K562 (cell line): ENCODE data around the gene KAZN. TPM values are rescaled to one million over a fixed set of nuclear protein-coding genes. Genes with fewer than 3 reads are reported as not detected.

Experiments
- ATAC-seq: fragments of 200-7000 bp; cut with Tn5 transposase; 3 replicates; pipeline ENCODE4 v1.9.1; 2020; ENCODE audit warnings: moderate library complexity
- BruUV-seq: library from RNA; stranded (reverse); fragments of 400-500 nt; replicated peaks from 2 replicates; lab custom pipeline; 2021; lab: Mats Ljungman, UMichigan
- CTCF ChIA-PET: fragments of 300-600 bp; formaldehyde crosslinking; extraction: SDS; loops from one replicate; lab custom pipeline; 2021; ENCODE audit warnings: low intra/inter-chr PET ratio; lab: Yijun Ruan, JAX
- POLR2A ChIA-PET: fragments of 300-600, 350-650 bp; sonication (Branson Sonifier 250); formaldehyde crosslinking; extraction: SDS; loops from one replicate; lab custom pipeline; 2021; ENCODE audit warnings: antibody characterized with exemption, inconsistent platforms; lab: Yijun Ruan, JAX
- DNase-seq, 4 experiments: peaks; one replicate each; pipeline versions ENCODE4 v3.0.0 to v3.0.0-alpha.2; 2011 to 2018; ENCODE audit warnings: low spot score in 3 of 4, mixed read lengths in 3 of 4; ENCODE audit errors: extremely low read depth in 1 of 4
- FAIRE-seq: peaks from 2 replicates; lab custom pipeline; 2011; peaks lifted over from hg19 to GRCh38; lab: Jason Lieb, UNC
- H2AFZ ChIP-seq: 2 replicates; pipeline ENCODE4 v1.6.0; 2011; ENCODE audit warnings: low read depth, low read length, control low read depth, inconsistent platforms
- H3K27ac ChIP-seq: fragments of 200-600 bp; 3 replicates; pipeline ENCODE4 v1.8.0; 2011; ENCODE audit warnings: low read depth, mild to moderate bottlenecking, control low read depth, inconsistent platforms, low read length, moderate library complexity, mixed read lengths; ENCODE audit errors: extremely low read depth
- H3K27me3 ChIP-seq, 2 experiments: fragments of 300-600 bp in 1 of 2; 2 replicates in 1 of 2; 3 replicates in 1 of 2; pipeline versions ENCODE4 v1.6.0 to v1.8.0; 2011; ENCODE audit warnings: inconsistent platforms in 2 of 2, low read length in 2 of 2, mild to moderate bottlenecking in 1 of 2, mixed read lengths in 1 of 2, moderate library complexity in 1 of 2; ENCODE audit not compliant: control insufficient read depth in 2 of 2, insufficient read depth in 2 of 2
- H3K36me3 ChIP-seq: fragments of 300-600 bp; 3 replicates; pipeline ENCODE4 v1.8.0; 2011; ENCODE audit warnings: mild to moderate bottlenecking, low read length, inconsistent platforms; ENCODE audit not compliant: control insufficient read depth, insufficient read depth
- H3K4me1 ChIP-seq, 2 experiments: fragments of 200-600 bp in 1 of 2; replicated peaks in 1 of 2; 2 replicates in 1 of 2; 3 replicates in 1 of 2; pipeline versions ENCODE4 v1.5.1 to v1.8.0; 2011; ENCODE audit warnings: inconsistent platforms in 2 of 2, low read length in 2 of 2, mild to moderate bottlenecking in 1 of 2, mixed read lengths in 1 of 2, moderate library complexity in 1 of 2; ENCODE audit not compliant: control insufficient read depth in 2 of 2, insufficient read depth in 2 of 2
- H3K4me2 ChIP-seq: 2 replicates; pipeline ENCODE4 v1.6.1; 2011; ENCODE audit warnings: low read length, control low read depth, inconsistent platforms, mixed read lengths; ENCODE audit not compliant: insufficient read depth
- H3K4me3 ChIP-seq: fragments of 200-600 bp; sonication (generic), shearing (Covaris generic); 2 replicates; pipeline ENCODE4 v1.5.1; 2016; ENCODE audit warnings: control low read depth, inconsistent platforms
- H3K79me2 ChIP-seq: fragments of 200-600 bp; 3 replicates; pipeline ENCODE4 v1.8.0; 2011; ENCODE audit warnings: low read length, inconsistent platforms; ENCODE audit not compliant: control insufficient read depth, insufficient read depth
- H3K9ac ChIP-seq, 2 experiments: 2 replicates each; pipeline versions ENCODE4 v1.6.0 to v1.6.1; 2011; ENCODE audit warnings: low read depth in 2 of 2, low read length in 2 of 2, control low read depth in 1 of 2, inconsistent platforms in 1 of 2, mild to moderate bottlenecking in 1 of 2, mixed read lengths in 1 of 2; ENCODE audit not compliant: insufficient read depth in 1 of 2
- H3K9me1 ChIP-seq: one replicate; pipeline ENCODE4 v1.6.0; 2011; ENCODE audit warnings: inconsistent platforms, mild to moderate bottlenecking, low read length, moderate library complexity; ENCODE audit not compliant: control insufficient read depth, insufficient read depth
- H3K9me3 ChIP-seq: replicated peaks from 2 replicates; pipeline ENCODE4 v1.5.1; 2011; ENCODE audit warnings: low read depth, low read length, inconsistent platforms; ENCODE audit not compliant: control insufficient read depth, insufficient read depth
- H4K20me1 ChIP-seq: replicated peaks from 2 replicates; pipeline ENCODE4 v1.6.1; 2011; ENCODE audit warnings: low read length, inconsistent platforms, mixed read lengths; ENCODE audit not compliant: control insufficient read depth, insufficient read depth
- ASH1L ChIP-seq: fragments of 450-650 bp; IDR thresholded peaks from 2 replicates; pipeline ENCODE4 v1.6.1; 2018; ENCODE audit warnings: borderline replicate concordance, mild to moderate bottlenecking, low read depth; ENCODE audit not compliant: partially characterized antibody
- MITF ChIP-seq: IDR thresholded peaks from 2 replicates; pipeline ENCODE4 v1.6.1; 2014; ENCODE audit warnings: antibody characterized with exemption
- SIRT6 ChIP-seq: IDR thresholded peaks from one replicate; pipeline ENCODE4 v1.6.1; 2012; ENCODE audit warnings: low read depth, mild to moderate bottlenecking, control low read depth, inconsistent platforms, low read length, moderate library complexity
- U2AF1 ChIP-seq: fragments of 200-400 bp; formaldehyde crosslinking; optimal IDR thresholded peaks from 2 replicates; pipeline ENCODE3; 2017; ENCODE audit warnings: mild to moderate bottlenecking, low read depth, low read length, moderate library complexity
- ZNF41 ChIP-seq: fragments of 250-450 bp; sonication (Bioruptor Pico); conservative IDR thresholded peaks from 2 replicates; pipeline ENCODE4 v1.4.0; 2020; ENCODE audit warnings: mild to moderate bottlenecking
- ZNF445 ChIP-seq: fragments of 250-450 bp; sonication (Bioruptor Pico); IDR thresholded peaks from 2 replicates; pipeline ENCODE4 v1.4.0; 2020; ENCODE audit warnings: low read depth, mild to moderate bottlenecking, moderate library complexity
- WGBS: fragments of 100-300 bp; shearing (Covaris generic); methylation state at CpG from one replicate; pipeline ENCODE4 v1.1.6; 2016; ENCODE audit warnings: low coverage, mixed read lengths; ENCODE audit not compliant: insufficient coverage; ENCODE audit errors: missing lambda C conversion rate; 5-methylcytosine and 5-hydroxymethylcytosine counted together
- in situ Hi-C: fragments of 300-500 bp; cut with MboI; formaldehyde crosslinking; loops from 4 replicates; pipeline ENCODE4 v1.15.0; 2018; ENCODE audit warnings: inconsistent platforms, mixed read lengths
- intact Hi-C: fragments of 100-400 bp; cut with micrococcal nuclease; formaldehyde crosslinking; loops from 2 replicates; pipeline ENCODE4 v1.14.2; 2022
- polyA plus RNA-seq, 8 experiments: library from polyadenylated mRNA; depleted of rRNA in 4 of 8; stranded (reverse) in 5 of 8; unstranded in 3 of 8; fragments of >200 nt; fragmentation: Nextera tagmentation in 2 of 8; fragmentation: Illumina TruSeq in 1 of 8; extraction: Ambion mirVana in 2 of 8; extraction: Trizol in 1 of 8; gene quantifications; 2 replicates each; pipeline versions ENCODE4 v1.2.1 to v1.2.3, GENCODE V29; 2011 to 2014; ENCODE audit warnings: inconsistent platforms in 1 of 8, missing spikeins in 1 of 8
- total RNA-seq, 7 experiments: library from RNA; depleted of rRNA in 6 of 7; stranded (reverse); fragments of >200 nt in 6 of 7; fragmentation: Illumina TruSeq in 2 of 7; extraction: Trizol in 2 of 7; gene quantifications; 2 replicates each; pipeline versions ENCODE4 v1.2.1 to v1.2.3, GENCODE V29; 2011 to 2021; ENCODE audit warnings: low replicate concordance in 1 of 7
- TF ChIP-seq, protein P1 (sequence below), 2 experiments: fragments of 200-800 bp in 1 of 2; sonication (Bioruptor generic) in 1 of 2; sonication (generic) in 1 of 2; formaldehyde crosslinking in 1 of 2; IDR thresholded peaks in 1 of 2; conservative IDR thresholded peaks in 1 of 2; 2 replicates each; pipeline versions ENCODE4 v1.5.0 to v1.6.1; 2016 to 2020; ENCODE audit warnings: missing compliant biosample characterization in 1 of 2, missing genetic modification characterization in 1 of 2, missing genetic modification reagents in 1 of 2
- TF ChIP-seq, protein P2 (sequence below): sonication (generic); formaldehyde crosslinking; IDR thresholded peaks from 2 replicates; pipeline ENCODE4 v1.8.0; 2022; ENCODE audit warnings: mild to moderate bottlenecking, missing genetic modification reagents
- TF ChIP-seq, protein P3 (sequence below): fragments of 250-450 bp; sonication (Bioruptor Pico); IDR thresholded peaks from 2 replicates; pipeline ENCODE4 v1.5.0; 2021
- TF ChIP-seq, protein P4 (sequence below): fragments of 450-650 bp; formaldehyde crosslinking; conservative IDR thresholded peaks from 2 replicates; pipeline ENCODE4 v1.4.0; 2022; ENCODE audit warnings: mild to moderate bottlenecking, missing genetic modification characterization

KAZN gene
- total and polyA plus RNA-seq, 9 of the 15 experiments (the other 6 are each of a cell fraction or from before 2014, with no cell fraction given): 2.1 to 21.6 (median 5.4) TPM

DNA sequence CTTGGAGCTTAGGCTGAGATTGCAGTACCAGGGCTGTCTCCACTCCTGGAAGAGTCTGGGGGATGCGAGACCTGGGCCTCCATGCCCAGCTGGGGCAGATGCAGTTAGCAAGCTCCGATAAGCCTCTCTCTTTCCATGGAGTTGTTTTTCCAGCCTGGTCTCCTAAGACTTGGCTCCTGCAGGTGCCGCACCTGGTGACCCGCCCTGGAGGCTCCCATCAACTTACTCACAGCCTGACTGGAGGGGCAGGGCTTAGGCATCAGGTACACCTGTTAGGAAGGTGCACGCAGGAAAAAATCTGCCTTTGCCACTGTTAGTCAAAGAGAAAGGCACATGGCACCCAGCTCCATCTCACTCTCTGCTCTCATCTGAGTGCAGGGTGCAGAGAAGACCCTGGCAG lies 356.9 kb downstream of the KAZN start:
- DNase-seq (no peak), FAIRE-seq (no peak), ATAC-seq (no peak)
- WGBS: 89% methylated on average over 5 of the region's 5 CpGs
- no peaks in the 10 kb centered on the region; the same call in 1 of the 2 replicates for H3K9me3 ChIP-seq
- no peak overlapping the region for H2AFZ ChIP-seq
- no TSS peak for BruUV-seq
- in situ Hi-C loops (no loop called here), intact Hi-C loops (no loop called here)
- no peak overlapping the region for H3K9ac ChIP-seq
- no peak overlapping the region for H3K27ac ChIP-seq
- no peaks in the 10 kb centered on the region for H3K27me3 ChIP-seq
- H4K20me1 ChIP-seq: no peaks in the 10 kb centered on the region
- H3K4me1 ChIP-seq: peaks cover 0 to 22% of the 10 kb centered on the region in 2 experiments; a peak in 2 of 5 replicates
- POLR2A ChIA-PET: no interaction called here
- H3K4me3 ChIP-seq: no peak overlapping the region
- H3K79me2 ChIP-seq: no peaks in the 10 kb centered on the region; the same call in 2 of the 3 replicates
- no peak overlapping the region for H3K4me2 ChIP-seq
- CTCF ChIA-PET: no interaction called here
- TF ChIP-seq, protein P1, sequence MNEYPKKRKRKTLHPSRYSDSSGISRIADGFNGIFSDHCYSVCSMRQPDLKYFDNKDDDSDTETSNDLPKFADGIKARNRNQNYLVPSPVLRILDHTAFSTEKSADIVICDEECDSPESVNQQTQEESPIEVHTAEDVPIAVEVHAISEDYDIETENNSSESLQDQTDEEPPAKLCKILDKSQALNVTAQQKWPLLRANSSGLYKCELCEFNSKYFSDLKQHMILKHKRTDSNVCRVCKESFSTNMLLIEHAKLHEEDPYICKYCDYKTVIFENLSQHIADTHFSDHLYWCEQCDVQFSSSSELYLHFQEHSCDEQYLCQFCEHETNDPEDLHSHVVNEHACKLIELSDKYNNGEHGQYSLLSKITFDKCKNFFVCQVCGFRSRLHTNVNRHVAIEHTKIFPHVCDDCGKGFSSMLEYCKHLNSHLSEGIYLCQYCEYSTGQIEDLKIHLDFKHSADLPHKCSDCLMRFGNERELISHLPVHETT (CRISPR knock-in tag; conservative IDR thresholded peaks at IDR 0.05 in 1 of 2, IDR thresholded peaks at IDR 0.05 in 1 of 2): no peak
- TF ChIP-seq ZNF445 (no peak), U2AF1 (no peak), MITF (no peak), ASH1L (no peak), SIRT6 (no peak), ZNF41 (no peak)
- TF ChIP-seq, protein P2, sequence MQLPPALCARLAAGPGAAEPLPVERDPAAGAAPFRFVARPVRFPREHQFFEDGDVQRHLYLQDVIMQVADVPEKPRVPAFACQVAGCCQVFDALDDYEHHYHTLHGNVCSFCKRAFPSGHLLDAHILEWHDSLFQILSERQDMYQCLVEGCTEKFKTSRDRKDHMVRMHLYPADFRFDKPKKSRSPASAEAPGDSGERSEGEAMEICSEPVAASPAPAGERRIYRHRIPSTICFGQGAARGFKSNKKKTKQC (CRISPR knock-in tag): no peak
- TF ChIP-seq, protein P3, sequence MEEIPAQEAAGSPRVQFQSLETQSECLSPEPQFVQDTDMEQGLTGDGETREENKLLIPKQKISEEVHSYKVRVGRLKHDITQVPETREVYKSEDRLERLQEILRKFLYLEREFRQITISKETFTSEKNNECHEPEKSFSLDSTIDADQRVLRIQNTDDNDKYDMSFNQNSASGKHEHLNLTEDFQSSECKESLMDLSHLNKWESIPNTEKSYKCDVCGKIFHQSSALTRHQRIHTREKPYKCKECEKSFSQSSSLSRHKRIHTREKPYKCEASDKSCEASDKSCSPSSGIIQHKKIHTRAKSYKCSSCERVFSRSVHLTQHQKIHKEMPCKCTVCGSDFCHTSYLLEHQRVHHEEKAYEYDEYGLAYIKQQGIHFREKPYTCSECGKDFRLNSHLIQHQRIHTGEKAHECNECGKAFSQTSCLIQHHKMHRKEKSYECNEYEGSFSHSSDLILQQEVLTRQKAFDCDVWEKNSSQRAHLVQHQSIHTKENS: no peak
- TF ChIP-seq, protein P4, sequence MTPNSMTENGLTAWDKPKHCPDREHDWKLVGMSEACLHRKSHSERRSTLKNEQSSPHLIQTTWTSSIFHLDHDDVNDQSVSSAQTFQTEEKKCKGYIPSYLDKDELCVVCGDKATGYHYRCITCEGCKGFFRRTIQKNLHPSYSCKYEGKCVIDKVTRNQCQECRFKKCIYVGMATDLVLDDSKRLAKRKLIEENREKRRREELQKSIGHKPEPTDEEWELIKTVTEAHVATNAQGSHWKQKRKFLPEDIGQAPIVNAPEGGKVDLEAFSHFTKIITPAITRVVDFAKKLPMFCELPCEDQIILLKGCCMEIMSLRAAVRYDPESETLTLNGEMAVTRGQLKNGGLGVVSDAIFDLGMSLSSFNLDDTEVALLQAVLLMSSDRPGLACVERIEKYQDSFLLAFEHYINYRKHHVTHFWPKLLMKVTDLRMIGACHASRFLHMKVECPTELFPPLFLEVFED: no peak
- H3K9me1 ChIP-seq: no peaks in the 10 kb centered on the region
- H3K36me3 ChIP-seq: no peaks in the 10 kb centered on the region
